Nephron progenitor cell (in vitro differentiated cells): ENCODE results near the gene NNT.

Experiments
- DNase-seq: peaks from one replicate; pipeline ENCODE4 v3.0.0; 2021
- H3K27ac Mint-ChIP-seq: 2 replicates; pipeline ENCODE4 v1.8.0; 2021; ENCODE audit warnings: mild to moderate bottlenecking, moderate library complexity, mixed read lengths
- H3K27me3 Mint-ChIP-seq: 2 replicates; pipeline ENCODE4 v1.8.0; 2021; ENCODE audit warnings: mild to moderate bottlenecking, low read depth, mixed read lengths; ENCODE audit not compliant: poor library complexity
- H3K36me3 Mint-ChIP-seq: 2 replicates; pipeline ENCODE4 v1.8.0; 2021; ENCODE audit warnings: low read depth, mixed read lengths
- H3K4me1 Mint-ChIP-seq: 2 replicates; pipeline ENCODE4 v1.8.0; 2021; ENCODE audit warnings: mixed read lengths
- H3K4me3 Mint-ChIP-seq: 2 replicates; pipeline ENCODE4 v1.8.0; 2021; ENCODE audit warnings: mild to moderate bottlenecking, moderate library complexity, mixed read lengths
- H3K9me3 Mint-ChIP-seq: 2 replicates; pipeline ENCODE4 v1.8.0; 2021; ENCODE audit warnings: mild to moderate bottlenecking, moderate library complexity, mixed read lengths
- TF ChIP-seq, protein P1 (sequence below): fragments of 200-600 bp; sonication (generic); IDR thresholded peaks from 2 replicates; pipeline ENCODE4 v1.5.0; 2021; ENCODE audit warnings: antibody characterized with exemption

NNT gene

DNA sequence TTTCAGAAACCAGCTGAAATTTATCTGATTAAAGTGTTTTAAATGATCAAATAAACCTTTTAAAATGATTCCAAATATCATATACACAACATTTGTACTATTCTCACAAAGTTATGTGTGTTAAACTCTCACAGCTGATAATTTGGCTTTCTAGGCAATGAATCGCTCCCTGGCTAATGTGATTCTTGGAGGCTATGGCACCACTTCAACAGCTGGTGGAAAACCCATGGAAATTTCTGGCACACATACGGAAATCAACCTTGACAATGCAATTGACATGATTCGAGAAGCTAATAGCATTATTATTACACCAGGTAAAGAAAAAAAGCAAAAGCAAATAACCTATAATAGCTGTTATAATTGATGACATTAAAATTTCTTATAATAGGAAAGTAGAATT is 72.4 kb downstream of the NNT start:
- peaks cover 13% of the 10 kb centered on the region for H3K9me3 Mint-ChIP-seq
- H3K4me3 Mint-ChIP-seq: no peak overlapping the region
- H3K27ac Mint-ChIP-seq: no peak overlapping the region
- no peaks in the 10 kb centered on the region for H3K27me3 Mint-ChIP-seq
- TF ChIP-seq, protein P1, sequence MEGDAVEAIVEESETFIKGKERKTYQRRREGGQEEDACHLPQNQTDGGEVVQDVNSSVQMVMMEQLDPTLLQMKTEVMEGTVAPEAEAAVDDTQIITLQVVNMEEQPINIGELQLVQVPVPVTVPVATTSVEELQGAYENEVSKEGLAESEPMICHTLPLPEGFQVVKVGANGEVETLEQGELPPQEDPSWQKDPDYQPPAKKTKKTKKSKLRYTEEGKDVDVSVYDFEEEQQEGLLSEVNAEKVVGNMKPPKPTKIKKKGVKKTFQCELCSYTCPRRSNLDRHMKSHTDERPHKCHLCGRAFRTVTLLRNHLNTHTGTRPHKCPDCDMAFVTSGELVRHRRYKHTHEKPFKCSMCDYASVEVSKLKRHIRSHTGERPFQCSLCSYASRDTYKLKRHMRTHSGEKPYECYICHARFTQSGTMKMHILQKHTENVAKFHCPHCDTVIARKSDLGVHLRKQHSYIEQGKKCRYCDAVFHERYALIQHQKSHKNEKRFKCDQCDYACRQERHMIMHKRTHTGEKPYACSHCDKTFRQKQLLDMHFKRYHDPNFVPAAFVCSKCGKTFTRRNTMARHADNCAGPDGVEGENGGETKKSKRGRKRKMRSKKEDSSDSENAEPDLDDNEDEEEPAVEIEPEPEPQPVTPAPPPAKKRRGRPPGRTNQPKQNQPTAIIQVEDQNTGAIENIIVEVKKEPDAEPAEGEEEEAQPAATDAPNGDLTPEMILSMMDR: no peak
- H3K4me1 Mint-ChIP-seq: no peaks in the 10 kb centered on the region
- DNase-seq: no peak
- peaks cover 34% of the 10 kb centered on the region for H3K36me3 Mint-ChIP-seq

DNA sequence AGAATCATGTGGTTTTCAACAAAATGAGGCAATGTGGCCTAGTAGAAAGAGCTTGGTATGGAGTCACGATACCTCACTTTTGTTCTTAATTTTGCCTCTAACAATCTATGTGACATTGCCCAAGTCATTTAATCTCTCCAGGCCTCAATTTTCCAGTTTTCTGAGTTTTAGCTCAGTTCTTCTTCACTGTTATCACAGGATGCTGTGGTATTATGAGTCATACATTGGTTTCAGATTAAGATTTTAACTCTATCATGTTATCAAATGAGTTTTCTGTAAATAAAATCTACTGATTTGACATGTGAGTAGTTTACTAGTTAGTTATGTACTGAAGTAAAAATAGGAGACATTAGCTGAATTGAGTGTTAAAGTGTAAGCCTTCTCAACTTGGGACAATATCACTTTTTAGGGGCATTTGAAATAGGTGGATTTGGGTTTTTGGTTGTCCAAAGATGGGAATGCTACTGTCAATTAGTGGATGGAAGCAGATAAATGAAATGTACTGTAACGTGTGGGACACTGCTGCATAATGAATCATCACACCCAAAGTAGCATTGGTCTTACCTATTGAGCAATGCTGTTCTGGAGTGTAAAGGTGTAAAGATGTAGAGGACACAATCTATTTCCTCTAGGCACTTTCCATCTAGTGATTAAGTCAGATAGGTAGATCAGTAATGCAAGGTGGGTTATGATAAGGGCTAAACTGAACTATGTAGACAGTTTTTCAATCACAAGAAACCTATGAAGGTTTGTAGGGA is 73.3 kb downstream of the NNT start:
- TF ChIP-seq, protein P1: no peak
- no peak overlapping the region for H3K27ac Mint-ChIP-seq
- peaks cover 6% of the 10 kb centered on the region for H3K9me3 Mint-ChIP-seq
- peaks cover 31% of the 10 kb centered on the region for H3K36me3 Mint-ChIP-seq
- H3K4me3 Mint-ChIP-seq: no peak overlapping the region
- no peak for DNase-seq
- H3K27me3 Mint-ChIP-seq: no peaks in the 10 kb centered on the region
- no peaks in the 10 kb centered on the region for H3K4me1 Mint-ChIP-seq

DNA sequence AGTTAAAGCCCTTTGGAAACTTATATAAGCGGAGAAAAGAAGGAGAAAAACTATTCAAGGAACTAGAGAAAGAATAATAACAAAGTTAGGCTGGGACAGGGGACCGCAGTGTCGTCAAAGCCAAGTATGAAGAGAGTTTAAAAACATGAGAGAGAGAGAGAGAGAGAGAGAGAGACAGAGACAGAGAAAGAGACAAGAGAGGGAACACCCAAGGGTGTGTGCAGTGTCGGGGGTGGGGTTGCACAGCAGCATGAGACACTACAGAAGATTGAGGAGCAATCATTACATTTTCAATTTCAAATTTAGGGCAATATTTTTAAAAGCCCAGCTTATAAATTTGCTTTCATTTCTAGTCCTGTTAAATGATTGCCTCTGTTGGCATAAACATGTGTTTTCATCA is 74.3 kb downstream of the NNT start:
- no peak overlapping the region for H3K27ac Mint-ChIP-seq
- no peaks in the 10 kb centered on the region for H3K4me1 Mint-ChIP-seq
- TF ChIP-seq, protein P1: no peak
- H3K4me3 Mint-ChIP-seq: no peak overlapping the region
- peaks cover 30% of the 10 kb centered on the region for H3K36me3 Mint-ChIP-seq
- DNase-seq: no peak
- H3K9me3 Mint-ChIP-seq: no peaks in the 10 kb centered on the region
- no peaks in the 10 kb centered on the region for H3K27me3 Mint-ChIP-seq

DNA sequence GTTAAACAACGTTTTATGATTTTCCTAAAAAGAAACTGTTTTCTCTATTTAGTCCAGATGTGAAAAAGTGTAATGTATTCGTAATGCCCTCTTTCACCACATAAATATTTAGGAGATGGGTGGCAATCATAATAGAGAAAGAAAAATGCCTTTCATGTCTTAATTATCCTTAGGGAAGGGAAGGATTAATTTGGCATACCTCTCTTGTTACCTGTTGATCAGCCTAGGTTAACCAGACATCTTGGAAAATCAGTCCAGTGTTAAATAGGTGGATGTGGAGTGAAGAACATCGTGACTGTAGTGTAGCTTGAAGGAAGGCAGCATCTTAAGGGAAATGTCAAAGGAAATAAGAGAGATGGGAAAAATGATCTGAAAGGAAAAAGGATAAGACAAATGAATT is 76.2 kb downstream of the NNT start:
- Mint-ChIP-seq H3K27me3 (no peaks in the 10 kb centered on the region), H3K4me3 (no peak overlapping the region), H3K9me3 (no peaks in the 10 kb centered on the region), H3K27ac (no peak overlapping the region), H3K36me3 (peaks cover 25% of the 10 kb centered on the region), H3K4me1 (no peaks in the 10 kb centered on the region)
- TF ChIP-seq, protein P1: no peak
- no peak for DNase-seq

DNA sequence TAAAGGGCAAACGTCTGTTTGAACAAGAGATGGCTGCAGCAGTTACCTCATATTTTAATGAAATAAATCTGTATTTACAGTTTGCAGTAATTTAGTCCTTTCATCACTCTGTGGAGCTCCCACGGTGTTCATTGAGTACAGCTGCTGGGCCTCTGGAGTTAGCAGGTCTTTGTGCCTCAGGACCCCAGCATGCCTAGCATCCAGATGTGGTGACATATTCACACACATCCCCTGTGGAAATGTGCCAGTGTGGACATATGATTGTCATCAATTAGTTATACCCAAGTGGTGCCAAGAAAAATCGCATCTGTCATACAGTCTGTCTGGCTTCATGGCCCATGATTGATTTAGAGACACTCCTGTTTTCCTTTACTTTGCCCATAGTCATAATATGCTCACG is 77.3 kb downstream of the NNT start:
- TF ChIP-seq, protein P1: no peak
- peaks cover 25% of the 10 kb centered on the region for H3K36me3 Mint-ChIP-seq
- no peaks in the 10 kb centered on the region for H3K4me1 Mint-ChIP-seq
- no peak for DNase-seq
- no peaks in the 10 kb centered on the region for H3K9me3 Mint-ChIP-seq
- H3K27ac Mint-ChIP-seq: no peak overlapping the region
- no peaks in the 10 kb centered on the region for H3K27me3 Mint-ChIP-seq
- H3K4me3 Mint-ChIP-seq: no peak overlapping the region

DNA sequence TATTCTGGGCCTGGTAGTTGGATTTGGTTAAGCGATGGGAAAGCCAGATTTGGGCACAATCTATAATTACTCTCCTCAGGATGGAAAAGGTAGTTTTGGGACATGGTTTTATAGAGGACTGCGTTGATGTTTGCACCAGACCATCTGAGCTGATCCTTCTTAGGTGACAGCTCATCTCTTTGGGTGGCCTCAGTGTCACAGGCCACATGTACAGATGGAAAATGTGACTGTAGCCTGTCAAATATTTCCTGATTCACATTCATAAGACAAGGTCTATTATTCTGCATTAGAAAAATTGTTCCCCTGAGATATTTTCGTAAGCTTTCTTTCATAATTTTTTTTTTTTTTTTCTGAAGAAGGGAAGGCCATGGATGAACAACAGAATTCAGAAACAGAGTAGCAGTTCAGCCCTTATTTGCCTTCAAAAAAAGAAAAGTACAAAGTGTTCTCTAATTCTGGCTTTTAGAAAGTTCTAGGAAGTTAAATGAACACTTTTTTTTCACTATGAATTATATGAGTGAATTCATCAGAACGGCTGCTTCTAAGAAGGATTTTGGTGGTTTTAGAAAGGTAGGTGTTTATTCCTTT is 81.0 kb downstream of the NNT start:
- Mint-ChIP-seq H3K36me3 (peaks cover 37% of the 10 kb centered on the region), H3K9me3 (no peaks in the 10 kb centered on the region), H3K27ac (no peak overlapping the region), H3K4me3 (no peak overlapping the region), H3K27me3 (no peaks in the 10 kb centered on the region), H3K4me1 (no peaks in the 10 kb centered on the region)
- TF ChIP-seq, protein P1: no peak
- DNase-seq: no peak
